ENCODE measurements around the gene RSPH9.
"Not testable (repeated sequence)": the region's sequence is repeated elsewhere in the genome, so short reads cannot be mapped to it uniquely, and the experiment has no call there.

The RSPH9 gene

DNA sequence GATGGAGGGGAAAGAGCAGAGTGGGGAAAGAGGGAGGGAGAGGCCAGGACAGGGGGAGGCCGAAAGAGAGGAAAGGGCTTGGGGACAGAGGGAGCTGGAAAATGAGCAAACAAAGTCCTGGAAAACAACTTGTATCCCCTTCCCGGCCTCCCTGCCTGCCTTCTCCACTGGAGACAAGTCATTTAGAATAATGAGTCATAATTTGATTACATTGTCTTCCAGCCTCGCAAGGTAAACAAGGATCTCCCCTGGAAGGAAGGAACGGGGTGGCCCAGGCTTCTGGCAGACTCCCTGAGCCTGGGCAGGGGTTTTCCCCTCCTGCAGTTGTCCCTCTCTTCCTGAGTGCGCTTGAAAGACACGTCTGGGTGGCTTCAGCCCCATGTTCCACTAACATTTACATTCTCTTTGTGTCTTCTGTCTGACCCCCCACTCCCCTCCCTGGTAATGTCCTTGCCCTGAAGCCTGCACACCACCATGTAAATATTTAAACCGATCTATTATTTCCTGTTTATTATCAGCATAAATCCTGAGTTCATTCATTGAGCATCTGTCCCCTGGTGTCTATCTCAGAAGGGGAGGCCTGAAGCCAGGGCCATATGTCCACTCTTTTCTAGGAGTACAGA, 54.8 kb downstream of the RSPH9 start:
- no peak for TF ChIP-seq Cebpa-rat (IDR thresholded peaks at IDR 0.05)
- peaks cover 9 to 62% (median 18%) of the 10 kb centered on the region in 10 experiments; a peak in 19 of 20 replicates for H3K4me1 ChIP-seq
- H4K20me1 ChIP-seq: no peaks in the 10 kb centered on the region
- H3K27me3 ChIP-seq: no peaks in the 10 kb centered on the region
- peak overlapping the region in 3 of 11 experiments; percentile 9 to 86 (median 48); a peak in 4 of 22 replicates for H3K4me2 ChIP-seq
- no peak overlapping the region for H3K27ac ChIP-seq
- H3K4me3 ChIP-seq: no peak overlapping the region
- no peaks in the 10 kb centered on the region for H3K9me3 ChIP-seq (replicated peaks in 1 of 11)
- no peak overlapping the region for H3K9ac ChIP-seq
- no peaks in the 10 kb centered on the region for H3K36me3 ChIP-seq

DNA sequence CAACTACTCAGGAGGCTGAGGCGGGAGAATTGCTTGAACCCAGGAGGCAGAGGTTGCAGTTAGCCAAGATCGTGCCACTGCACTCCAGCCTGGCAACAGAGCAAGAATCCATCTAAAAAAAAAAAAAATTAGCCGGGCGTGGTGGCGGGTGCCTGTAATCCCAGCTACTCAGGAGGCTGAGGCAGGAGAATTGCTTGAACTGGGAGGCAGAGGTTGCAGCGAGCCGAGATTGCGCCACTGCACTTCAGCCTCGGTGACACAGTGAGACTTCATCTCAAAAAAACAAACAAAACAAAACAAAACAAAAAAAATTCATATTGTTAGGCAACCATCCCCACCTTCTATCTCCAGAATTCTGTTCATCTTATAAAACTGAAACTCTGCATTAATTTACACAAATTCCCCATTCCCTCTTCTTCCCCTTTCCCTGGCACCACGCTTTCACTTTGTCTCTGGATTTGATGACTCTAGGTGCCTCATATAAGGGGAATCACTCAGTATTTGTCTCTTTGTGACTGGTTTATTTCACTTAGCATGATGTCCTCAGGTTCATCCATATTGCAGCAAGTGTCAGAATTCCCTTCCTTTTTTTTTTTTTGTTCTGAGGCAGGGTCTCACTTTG, 56.2 kb downstream of the RSPH9 start:
- H3K27me3 ChIP-seq; H4K20me1 ChIP-seq; H3K36me3 ChIP-seq; H3K4me3 ChIP-seq; H3K9me3 ChIP-seq (replicated peaks in 1 of 11); H3K9ac ChIP-seq: not testable (repeated sequence)
- Histone ChIP-seq H3K4me1 (peaks cover 15 to 75% (median 32%) of the 10 kb centered on the region in 10 experiments), H3K4me2 (peak overlapping the region in 3 of 11 experiments; percentile 35 to 95 (median 86); a peak in 6 of 22 replicates), H3K27ac (peak overlapping the region in 2 of 11 experiments; percentile 15 to 39; a peak in 2 of 22 replicates)
- TF ChIP-seq Cebpa-rat (IDR thresholded peaks at IDR 0.05): peak in 1 of 11 experiments; percentile 18; a peak in 1 of 22 replicates

- H3K4me3 ChIP-seq: no peak overlapping the region
- peaks cover 25 to 86% (median 42%) of the 10 kb centered on the region in 10 experiments for H3K4me1 ChIP-seq
- no peaks in the 10 kb centered on the region for H3K27me3 ChIP-seq
- peak overlapping the region in 5 of 11 experiments; percentile 23 to 70 (median 62); a peak in 8 of 22 replicates for H3K27ac ChIP-seq
- no peaks in the 10 kb centered on the region for H3K9me3 ChIP-seq (replicated peaks in 1 of 11)
- no peak for TF ChIP-seq Cebpa-rat (IDR thresholded peaks at IDR 0.05)
- peak overlapping the region in 10 of 11 experiments; percentile 16 to 95 (median 54); a peak in 13 of 22 replicates for H3K4me2 ChIP-seq
- no peaks in the 10 kb centered on the region for H4K20me1 ChIP-seq
- H3K36me3 ChIP-seq: no peaks in the 10 kb centered on the region
- peak overlapping the region in 3 of 11 experiments; percentile 25 to 49 (median 42); a peak in 2 of 22 replicates for H3K9ac ChIP-seq
Measured at GRCh38 chr6:43702171-43702533, 57.3 kb downstream of the RSPH9 start.

GRCh38 chr6:43702534-43703440, 58.0 kb downstream of the RSPH9 start:
- Histone ChIP-seq H3K27me3 (no peaks in the 10 kb centered on the region), H4K20me1 (no peaks in the 10 kb centered on the region), H3K27ac (peak overlapping the region in 6 of 11 experiments; percentile 23 to 77 (median 59); a peak in 11 of 22 replicates), H3K36me3 (no peaks in the 10 kb centered on the region), H3K9me3 (replicated peaks in 1 of 11) (no peaks in the 10 kb centered on the region), H3K4me1 (peaks cover 25 to 93% (median 46%) of the 10 kb centered on the region in 10 experiments), H3K4me2 (peak overlapping the region; percentile 16 to 95 (median 53); a peak in 19 of 22 replicates), H3K9ac (peak overlapping the region in 5 of 11 experiments; percentile 9 to 54 (median 42); a peak in 6 of 22 replicates), H3K4me3 (no peak overlapping the region)
- no peak for TF ChIP-seq Cebpa-rat (IDR thresholded peaks at IDR 0.05)

DNA sequence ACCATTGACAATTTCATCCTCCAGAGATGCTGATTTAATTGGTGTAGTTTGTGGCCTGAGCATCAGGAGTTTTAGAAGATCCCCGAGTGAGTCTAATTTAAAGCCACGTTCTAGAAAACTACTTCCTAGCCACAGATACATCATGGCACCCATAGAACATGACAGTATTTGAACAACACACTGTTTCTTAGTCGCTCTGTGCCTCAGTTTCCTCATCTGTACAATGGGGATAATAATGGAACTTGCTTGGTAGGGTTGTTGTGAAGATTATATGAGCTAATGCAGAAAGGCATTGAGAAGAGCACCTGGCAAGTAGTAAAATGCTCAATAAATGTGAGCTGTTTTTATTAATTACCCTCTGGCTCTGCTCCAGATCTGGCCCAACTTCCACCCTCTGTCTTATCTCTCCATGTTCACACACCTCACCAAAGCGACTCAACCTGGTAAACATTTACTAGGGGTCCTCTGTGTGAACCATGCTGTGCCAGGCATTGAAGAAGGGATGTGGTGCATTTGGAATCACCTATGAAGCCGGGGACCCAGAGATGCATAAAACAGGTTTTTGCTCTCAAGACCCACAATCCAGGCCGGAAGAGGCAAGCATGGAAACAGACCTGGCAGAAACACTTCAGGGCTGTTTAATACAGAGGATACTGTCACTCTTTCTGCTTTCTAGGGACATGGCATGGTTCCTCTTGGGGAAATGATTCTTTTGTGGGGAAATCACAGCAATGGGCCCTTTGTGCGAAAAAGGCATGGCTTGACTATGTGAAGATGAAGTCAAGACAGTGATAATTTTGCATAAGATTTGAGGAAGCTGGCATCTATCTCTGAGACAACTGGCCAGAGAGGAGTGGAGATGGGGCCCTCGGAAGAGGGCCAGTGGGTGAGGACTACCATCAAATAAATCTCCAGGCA, 58.9 kb downstream of the RSPH9 start:
- Histone ChIP-seq H3K9ac (peak overlapping the region in 1 of 11 experiments; percentile 44; a peak in 3 of 22 replicates), H4K20me1 (no peaks in the 10 kb centered on the region), H3K27me3 (no peaks in the 10 kb centered on the region), H3K27ac (peak overlapping the region in 4 of 11 experiments; percentile 37 to 77 (median 62); a peak in 7 of 22 replicates), H3K36me3 (no peaks in the 10 kb centered on the region), H3K4me3 (no peak overlapping the region), H3K4me2 (peak overlapping the region in 6 of 11 experiments; percentile 53 to 95 (median 82); a peak in 10 of 22 replicates), H3K9me3 (replicated peaks in 1 of 11) (no peaks in the 10 kb centered on the region), H3K4me1 (peaks cover 25 to 100% (median 49%) of the 10 kb centered on the region in 10 experiments)
- no peak for TF ChIP-seq Cebpa-rat (IDR thresholded peaks at IDR 0.05)

GRCh38 chr6:43705996-43706395, 61.2 kb downstream of the RSPH9 start:
- no peaks in the 10 kb centered on the region for H3K27me3 ChIP-seq
- no peaks in the 10 kb centered on the region for H4K20me1 ChIP-seq
- H3K9me3 ChIP-seq (replicated peaks in 1 of 11): no peaks in the 10 kb centered on the region
- peak overlapping the region in 5 of 11 experiments; percentile 10 to 59 (median 43); a peak in 8 of 22 replicates for H3K9ac ChIP-seq
- H3K36me3 ChIP-seq: no peaks in the 10 kb centered on the region
- no peak for TF ChIP-seq Cebpa-rat (IDR thresholded peaks at IDR 0.05)
- H3K4me2 ChIP-seq: peak overlapping the region; percentile 57 to 95 (median 75)
- peaks cover 25 to 100% (median 58%) of the 10 kb centered on the region in 10 experiments for H3K4me1 ChIP-seq
- H3K4me3 ChIP-seq: no peak overlapping the region
- H3K27ac ChIP-seq: peak overlapping the region in 9 of 11 experiments; percentile 3 to 77 (median 43); a peak in 14 of 22 replicates

- no peaks in the 10 kb centered on the region for H3K27me3 ChIP-seq
- no peaks in the 10 kb centered on the region for H3K9me3 ChIP-seq (replicated peaks in 1 of 11)
- peak overlapping the region in 4 of 11 experiments; percentile 18 to 43 (median 40); a peak in 6 of 22 replicates for H3K9ac ChIP-seq
- H3K27ac ChIP-seq: peak overlapping the region in 8 of 11 experiments; percentile 10 to 77 (median 36); a peak in 12 of 22 replicates
- peak overlapping the region; percentile 57 to 95 (median 75) for H3K4me2 ChIP-seq
- no peak for TF ChIP-seq Cebpa-rat (IDR thresholded peaks at IDR 0.05)
- H3K4me1 ChIP-seq: peaks cover 25 to 100% (median 61%) of the 10 kb centered on the region in 10 experiments
- no peak overlapping the region for H3K4me3 ChIP-seq
- H3K36me3 ChIP-seq: no peaks in the 10 kb centered on the region
- no peaks in the 10 kb centered on the region for H4K20me1 ChIP-seq
Measured at GRCh38 chr6:43706788-43707187, 62.0 kb downstream of the RSPH9 start.

GRCh38 chr6:43707269-43707668, 62.4 kb downstream of the RSPH9 start:
- peak overlapping the region in 3 of 11 experiments; percentile 60 to 77 (median 70); a peak in 6 of 22 replicates for H3K27ac ChIP-seq

More at GRCh38 chr6:43707269-43707668, 62.4 kb downstream of the RSPH9 start:
- Histone ChIP-seq H3K9ac (no peak overlapping the region), H3K4me2 (peak overlapping the region in 10 of 11 experiments; percentile 64 to 95 (median 76); a peak in 16 of 22 replicates), H3K9me3 (replicated peaks in 1 of 11) (no peaks in the 10 kb centered on the region), H3K4me1 (peaks cover 25 to 96% (median 60%) of the 10 kb centered on the region in 10 experiments), H3K27me3 (no peaks in the 10 kb centered on the region), H4K20me1 (no peaks in the 10 kb centered on the region), H3K4me3 (no peak overlapping the region), H3K36me3 (no peaks in the 10 kb centered on the region)
- TF ChIP-seq Cebpa-rat (IDR thresholded peaks at IDR 0.05): no peak
